ENCODE measurements around the gene ZBTB26.

- TF ChIP-seq ZFX (IDR thresholded peaks at IDR 0.05) = no peak
- TF ChIP-seq CTCF (conservative IDR thresholded peaks at IDR 0.05) = no peak
These were observed 42.8 kb downstream of the ZBTB26 start for GRCh38 chr9:122888480-122888879.

Measured in C4-2B (cell line).